Activated CD4-positive, alpha-beta memory T cell treated with anti-CD3 and anti-CD28 coated beads for 36 hours (primary cell): ENCODE measurements around the gene ENSA. TPM values are rescaled to one million over a fixed set of nuclear protein-coding genes. Genes with fewer than 3 reads are reported as not detected.
"Not testable (repeated sequence)": the region's sequence is repeated elsewhere in the genome, so short reads cannot be mapped to it uniquely, and the experiment has no call there.

Experiments used
- CTCF ChIA-PET: fragments of 350-600 bp; sonication (Branson Sonifier 250); formaldehyde crosslinking; loops from one replicate; lab custom pipeline; 2021; ENCODE audit warnings: antibody characterized with exemption, inconsistent platforms; lab: Charles Lee
- POLR2A ChIA-PET: fragments of 350-600 bp; sonication (Branson Sonifier 250); formaldehyde crosslinking; loops from one replicate; lab custom pipeline; 2021; ENCODE audit warnings: antibody characterized with exemption; lab: Charles Lee
- DNase-seq: peaks from one replicate; pipeline ENCODE4 v3.0.0-alpha.2; 2020
- H3K27ac Mint-ChIP-seq: one replicate; pipeline ENCODE4 v1.8.0; 2021; ENCODE audit warnings: mixed read lengths
- H3K27me3 Mint-ChIP-seq: one replicate; pipeline ENCODE4 v1.8.0; 2021; ENCODE audit warnings: mixed read lengths
- H3K36me3 Mint-ChIP-seq: one replicate; pipeline ENCODE4 v1.8.0; 2021; ENCODE audit warnings: mixed read lengths
- H3K4me1 Mint-ChIP-seq: one replicate; pipeline ENCODE4 v1.8.0; 2021; ENCODE audit warnings: low read depth, mixed read lengths
- H3K4me3 Mint-ChIP-seq: one replicate; pipeline ENCODE4 v1.8.0; 2021; ENCODE audit warnings: mild to moderate bottlenecking, mixed read lengths
- H3K9me3 Mint-ChIP-seq: one replicate; pipeline ENCODE4 v1.8.0; 2021; ENCODE audit warnings: mixed read lengths
- intact Hi-C: fragments of 100-400 bp; cut with micrococcal nuclease; formaldehyde crosslinking; loops from one replicate; pipeline ENCODE4 v1.15.1; 2023
- total RNA-seq, 2 experiments: library from RNA; stranded (reverse); gene quantifications; one replicate each; pipeline ENCODE4 v1.2.3, GENCODE V29; 2021

The ENSA gene
- total RNA-seq, 2 experiments from 2014 or later: 212 to 219 TPM

GRCh38 chr1:150620919-150621318, 8.5 kb downstream of the ENSA start:
- POLR2A ChIA-PET: interaction anchor here (0.6 to 6.7 kb wide), 6 partner anchors 8 to 59 kb away, joined by 3 to 43 read pairs (median 7); partner anchors contain the start of genes ENSA and MCL1
- no peak for DNase-seq
- H3K4me3 Mint-ChIP-seq: no peak overlapping the region
- CTCF ChIA-PET: interaction anchor here (0.6 to 12.1 kb wide), 16 partner anchors 9 to 375 kb away, joined by 3 to 243 read pairs (median 4); partner anchors contain the start of genes ENSA, GOLPH3L and MCL1
- intact Hi-C loops: loop anchor here (1.0 kb wide), 2 partner anchors 8 to 60 kb away; no protein-coding TSS in a partner anchor
- H3K36me3 Mint-ChIP-seq: peaks cover 69% of the 10 kb centered on the region
- H3K27ac Mint-ChIP-seq: peak overlapping the region; percentile 36
- H3K9me3 Mint-ChIP-seq: no peaks in the 10 kb centered on the region
- H3K4me1 Mint-ChIP-seq: peaks cover 78% of the 10 kb centered on the region
- no peaks in the 10 kb centered on the region for H3K27me3 Mint-ChIP-seq

DNA sequence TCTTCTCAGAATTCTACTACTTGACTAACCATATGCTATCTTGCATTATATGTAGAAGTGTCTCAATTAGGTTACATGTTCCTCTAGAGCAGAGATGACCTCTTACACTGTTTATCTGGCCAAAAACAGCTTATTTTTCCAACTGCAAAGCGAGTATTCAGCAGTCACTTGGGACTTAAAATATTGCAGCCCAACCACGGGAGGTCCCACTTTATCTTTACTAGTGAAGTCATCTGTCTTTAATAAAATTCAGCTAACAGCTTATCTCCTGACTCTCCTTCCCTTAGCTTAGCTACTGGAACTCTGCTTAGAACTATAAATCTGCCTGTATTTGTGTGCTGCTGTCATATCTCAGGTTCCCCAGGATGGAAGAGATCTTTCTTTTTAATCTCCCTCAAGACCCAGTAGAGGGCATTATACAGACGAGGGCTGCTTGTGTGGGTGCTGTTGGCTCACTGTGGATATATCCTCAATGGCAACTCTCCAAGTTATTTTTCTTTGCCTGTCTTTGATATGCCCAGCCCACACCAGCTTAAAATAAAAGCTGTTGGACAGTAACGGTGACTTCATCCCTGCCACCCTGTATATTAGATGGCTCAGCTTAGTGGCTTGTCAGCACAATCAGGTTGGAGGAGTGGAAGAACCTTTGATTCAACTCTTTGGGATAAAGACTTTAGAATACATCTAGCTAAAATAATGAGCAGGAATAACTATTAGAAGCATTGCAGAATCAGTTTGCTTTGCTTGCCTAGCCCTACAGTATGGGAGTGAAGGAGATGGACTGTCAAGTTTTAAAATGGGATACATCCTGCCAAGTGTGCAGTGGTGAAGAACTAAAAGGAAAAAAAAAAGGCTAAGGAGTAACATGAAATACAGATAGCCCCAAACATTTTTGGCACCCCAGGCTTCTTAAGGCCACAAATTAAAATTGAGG, 9.6 kb downstream of the ENSA start:
- Mint-ChIP-seq H3K4me3 (no peak overlapping the region), H3K36me3 (peaks cover 71% of the 10 kb centered on the region), H3K9me3 (no peaks in the 10 kb centered on the region), H3K27me3 (no peaks in the 10 kb centered on the region), H3K4me1 (peaks cover 78% of the 10 kb centered on the region), H3K27ac (peak overlapping the region; percentile 55)
- CTCF ChIA-PET: interaction anchor here (0.6 to 12.1 kb wide), 12 partner anchors 10 to 376 kb away, joined by 3 to 243 read pairs (median 5); partner anchors contain the start of genes ENSA, GOLPH3L and MCL1
- POLR2A ChIA-PET: interaction anchor here (0.6 to 6.7 kb wide), 8 partner anchors 9 to 58 kb away, joined by 3 to 43 read pairs (median 6); partner anchors contain the start of genes ENSA and MCL1
- no peak for DNase-seq
- intact Hi-C loops: loop anchor here (10.0 kb wide), 1 partner anchor 385 kb away; the partner anchor contains the start of gene ANP32E

DNA sequence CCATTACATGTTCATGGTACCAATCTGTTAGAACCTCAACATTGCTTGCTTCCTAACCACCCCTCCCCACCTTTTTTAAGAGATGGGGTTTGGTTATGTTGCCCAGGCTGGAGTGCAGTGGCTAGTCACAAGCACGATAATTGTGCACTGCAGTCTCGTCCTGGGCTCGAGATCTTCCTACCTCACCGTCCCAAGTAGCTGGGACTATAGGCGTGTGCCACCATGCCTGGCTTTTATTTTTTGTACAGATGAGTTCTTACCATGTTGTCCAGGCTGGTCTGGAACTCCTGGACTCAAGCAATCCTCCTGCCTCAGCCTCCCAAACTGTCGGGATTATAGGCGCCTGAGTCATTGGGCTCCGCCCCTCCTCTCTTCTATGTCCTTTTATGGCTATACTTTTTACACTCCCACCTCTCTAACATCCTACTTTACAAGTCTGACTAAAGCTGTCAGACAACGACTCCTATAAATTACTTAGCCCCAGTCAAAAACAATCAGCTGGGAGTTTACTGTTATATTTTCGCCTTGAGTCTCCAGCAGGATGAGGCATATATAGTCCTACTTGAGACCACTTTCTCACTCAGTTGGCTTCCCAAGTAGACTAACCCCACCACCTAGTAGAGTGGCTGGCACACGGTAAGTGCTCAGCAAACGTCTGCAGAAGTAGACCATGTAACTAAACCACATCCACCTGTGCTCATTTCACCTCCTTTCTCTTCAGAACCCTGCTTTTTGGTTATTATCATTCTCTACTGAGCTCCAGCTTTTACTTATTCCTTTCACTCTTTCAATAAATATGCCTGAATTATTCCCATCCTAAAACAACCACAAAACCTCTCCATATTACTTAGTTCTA, 13.8 kb downstream of the ENSA start:
- intact Hi-C loops: loop anchor here (10.0 kb wide), 1 partner anchor 381 kb away; the partner anchor contains the start of gene ANP32E
- Mint-ChIP-seq H3K9me3 (no peaks in the 10 kb centered on the region), H3K4me1 (peaks cover 75% of the 10 kb centered on the region), H3K27ac (peak overlapping the region; percentile 90), H3K36me3 (peaks cover 54% of the 10 kb centered on the region), H3K27me3 (no peaks in the 10 kb centered on the region), H3K4me3 (peak overlapping the region; percentile 63)
- peak; percentile 49 for DNase-seq
- ChIA-PET CTCF (interaction anchor here (0.6 to 3.9 kb wide), 6 partner anchors 32 to 307 kb away, joined by 3 to 33 read pairs (median 4); no protein-coding TSS in a partner anchor), POLR2A (interaction anchor here (0.6 to 9.2 kb wide), 6 partner anchors 14 to 358 kb away, joined by 3 to 147 read pairs (median 5); partner anchors contain the start of genes ENSA and MCL1)

GRCh38 chr1:150613061-150613920, 16.1 kb downstream of the ENSA start:
- POLR2A ChIA-PET: interaction anchor here (0.8 to 9.2 kb wide), 9 partner anchors 9 to 377 kb away, joined by 3 to 147 read pairs (median 4); partner anchors contain the start of genes ENSA and MCL1
- H3K36me3 Mint-ChIP-seq: peaks cover 42% of the 10 kb centered on the region

DNA sequence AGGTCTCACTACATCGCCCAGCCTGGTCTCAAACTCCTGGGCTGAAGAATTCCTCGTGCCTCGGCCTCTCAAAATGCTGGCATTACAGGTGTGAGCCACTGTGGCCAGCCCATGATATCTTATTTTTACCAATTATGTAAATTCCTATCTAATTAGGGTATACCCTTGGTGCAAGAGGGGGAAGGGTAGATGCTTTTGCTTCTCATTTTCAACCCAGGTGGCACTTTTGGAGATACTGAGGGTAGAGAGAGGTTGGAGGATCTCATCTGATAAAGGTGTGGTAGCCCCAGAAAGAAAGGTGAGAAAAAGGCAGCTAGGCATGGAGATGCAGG, 17.4 kb downstream of the ENSA start:
- CTCF ChIA-PET: interaction anchor here (0.6 to 2.6 kb wide), 3 partner anchors 9 to 51 kb away, joined by 3 to 10 read pairs (median 4); no protein-coding TSS in a partner anchor
- intact Hi-C loops: loop anchor here (2.0 to 10.0 kb wide), 7 partner anchors 125 to 545 kb away; partner anchors contain the start of genes ANP32E, ARNT, TARS2 and TNFAIP8L2
- H3K27me3 Mint-ChIP-seq: no peaks in the 10 kb centered on the region
- POLR2A ChIA-PET: interaction anchor here (0.9 to 9.2 kb wide), 6 partner anchors 16 to 45 kb away, joined by 3 to 147 read pairs (median 6); partner anchors contain the start of genes ENSA and MCL1
- H3K36me3 Mint-ChIP-seq: peaks cover 38% of the 10 kb centered on the region
- peak overlapping the region; percentile 9 for H3K4me3 Mint-ChIP-seq
- H3K9me3 Mint-ChIP-seq: no peaks in the 10 kb centered on the region
- no peak for DNase-seq
- peak overlapping the region; percentile 97 for H3K27ac Mint-ChIP-seq
- H3K4me1 Mint-ChIP-seq: peaks cover 64% of the 10 kb centered on the region

More at GRCh38 chr1:150613061-150613920, 16.1 kb downstream of the ENSA start:
- intact Hi-C loops: loop anchor here (1.0 to 10.0 kb wide), 10 partner anchors 8 to 544 kb away; partner anchors contain the start of genes ANP32E, ARNT, TARS2 and TNFAIP8L2
- no peaks in the 10 kb centered on the region for H3K27me3 Mint-ChIP-seq
- peak overlapping the region; percentile 97 for H3K27ac Mint-ChIP-seq
- CTCF ChIA-PET: interaction anchor here (0.6 to 3.9 kb wide), 8 partner anchors 9 to 85 kb away, joined by 3 to 33 read pairs (median 6); partner anchors contain the start of genes ENSA and MCL1
- DNase-seq: peak; percentile 75
- no peaks in the 10 kb centered on the region for H3K9me3 Mint-ChIP-seq
- H3K4me3 Mint-ChIP-seq: peak overlapping the region; percentile 62
- H3K4me1 Mint-ChIP-seq: peaks cover 66% of the 10 kb centered on the region

- CTCF ChIA-PET: interaction anchor here (1.5 to 1.9 kb wide), 2 partner anchors 9 to 43 kb away, joined by 5 to 10 read pairs; no protein-coding TSS in a partner anchor
- Mint-ChIP-seq H3K27ac (peak overlapping the region; percentile 97), H3K27me3 (no peaks in the 10 kb centered on the region), H3K4me1 (peaks cover 53% of the 10 kb centered on the region), H3K36me3 (peaks cover 24% of the 10 kb centered on the region), H3K4me3 (no peak overlapping the region), H3K9me3 (no peaks in the 10 kb centered on the region)
- DNase-seq: no peak
- POLR2A ChIA-PET: interaction anchor here (0.7 to 9.2 kb wide), 3 partner anchors 19 to 44 kb away, joined by 4 to 147 read pairs (median 105); partner anchors contain the start of genes ENSA and MCL1
- intact Hi-C loops: loop anchor here (5.0 to 10.0 kb wide), 6 partner anchors 123 to 547 kb away; partner anchors contain the start of genes ANP32E, ARNT, TARS2 and TNFAIP8L2
These were observed 18.8 kb downstream of the ENSA start for GRCh38 chr1:150610576-150610975.

- no peak for DNase-seq
These were observed 19.7 kb downstream of the ENSA start for GRCh38 chr1:150609732-150610131.

GRCh38 chr1:150606463-150607142, 22.8 kb downstream of the ENSA start:
- H3K9me3 Mint-ChIP-seq: no peaks in the 10 kb centered on the region
- CTCF ChIA-PET: interaction anchor here (0.6 to 1.0 kb wide), 3 partner anchors 34 to 927 kb away, joined by 3 to 5 read pairs (median 3); no protein-coding TSS in a partner anchor

More at GRCh38 chr1:150609732-150610131, 19.7 kb downstream of the ENSA start:
- no peaks in the 10 kb centered on the region for H3K27me3 Mint-ChIP-seq
- H3K4me1 Mint-ChIP-seq: peaks cover 47% of the 10 kb centered on the region
- H3K9me3 Mint-ChIP-seq: no peaks in the 10 kb centered on the region
- H3K36me3 Mint-ChIP-seq: peaks cover 17% of the 10 kb centered on the region
- CTCF ChIA-PET: interaction anchor here (1.0 to 1.9 kb wide), 5 partner anchors 10 to 51 kb away, joined by 3 to 10 read pairs (median 7); no protein-coding TSS in a partner anchor
- intact Hi-C loops: loop anchor here (5.0 to 10.0 kb wide), 6 partner anchors 122 to 548 kb away; partner anchors contain the start of genes ANP32E, ARNT, TARS2 and TNFAIP8L2
- peak overlapping the region; percentile 46 for H3K27ac Mint-ChIP-seq
- POLR2A ChIA-PET: interaction anchor here (0.7 to 9.2 kb wide), 3 partner anchors 31 to 115 kb away, joined by 4 to 147 read pairs (median 105); partner anchors contain the start of gene MCL1
- H3K4me3 Mint-ChIP-seq: no peak overlapping the region

DNA sequence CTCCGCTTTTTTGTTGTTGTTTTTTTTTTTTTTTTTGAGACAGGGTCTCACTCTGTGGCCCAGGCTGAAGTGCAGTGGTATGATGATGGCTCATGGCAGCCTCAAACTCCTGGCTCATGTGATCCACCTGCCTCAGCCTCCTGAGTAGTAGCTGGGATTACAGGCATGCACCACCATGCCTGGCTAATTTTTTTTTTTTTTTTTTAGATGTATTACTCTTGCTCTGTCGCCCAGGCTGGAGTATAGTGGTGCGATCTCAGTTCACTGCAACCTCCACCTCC, 24.0 kb downstream of the ENSA start:
- peaks cover 22% of the 10 kb centered on the region for H3K4me1 Mint-ChIP-seq
- H3K27me3 Mint-ChIP-seq, CTCF ChIA-PET, intact Hi-C loops, H3K9me3 Mint-ChIP-seq, DNase-seq, H3K4me3 Mint-ChIP-seq: not testable (repeated sequence)
- H3K36me3 Mint-ChIP-seq: peaks cover 12% of the 10 kb centered on the region
- POLR2A ChIA-PET: interaction anchor here (0.6 to 2.8 kb wide), 5 partner anchors 26 to 92 kb away, joined by 3 to 15 read pairs (median 5); partner anchors contain the start of genes GOLPH3L and MCL1
- H3K27ac Mint-ChIP-seq: peak overlapping the region; percentile 71

More at GRCh38 chr1:150606463-150607142, 22.8 kb downstream of the ENSA start:
- peaks cover 31% of the 10 kb centered on the region for H3K4me1 Mint-ChIP-seq
- no peaks in the 10 kb centered on the region for H3K27me3 Mint-ChIP-seq
- no peak overlapping the region for H3K27ac Mint-ChIP-seq
- DNase-seq: no peak
- POLR2A ChIA-PET: interaction anchor here (0.7 to 1.4 kb wide), 4 partner anchors 28 to 46 kb away, joined by 3 to 5 read pairs (median 4); partner anchors contain the start of gene MCL1
- intact Hi-C loops: no loop called here
- peaks cover 15% of the 10 kb centered on the region for H3K36me3 Mint-ChIP-seq
- H3K4me3 Mint-ChIP-seq: no peak overlapping the region
